HG03565 (cell line): ENCODE data around the gene RPP14.
"Not testable (repeated sequence)": the region's sequence is repeated elsewhere in the genome, so short reads cannot be mapped to it uniquely, and the experiment has no call there.

Experiments
- ATAC-seq: cut with Tn5 transposase; IDR thresholded peaks from one replicate; pipeline ENCODE4 v1.9.1; 2021; ENCODE audit warnings: mild to moderate bottlenecking, moderate library complexity; ENCODE audit not compliant: unreplicated experiment

Gene RPP14

DNA sequence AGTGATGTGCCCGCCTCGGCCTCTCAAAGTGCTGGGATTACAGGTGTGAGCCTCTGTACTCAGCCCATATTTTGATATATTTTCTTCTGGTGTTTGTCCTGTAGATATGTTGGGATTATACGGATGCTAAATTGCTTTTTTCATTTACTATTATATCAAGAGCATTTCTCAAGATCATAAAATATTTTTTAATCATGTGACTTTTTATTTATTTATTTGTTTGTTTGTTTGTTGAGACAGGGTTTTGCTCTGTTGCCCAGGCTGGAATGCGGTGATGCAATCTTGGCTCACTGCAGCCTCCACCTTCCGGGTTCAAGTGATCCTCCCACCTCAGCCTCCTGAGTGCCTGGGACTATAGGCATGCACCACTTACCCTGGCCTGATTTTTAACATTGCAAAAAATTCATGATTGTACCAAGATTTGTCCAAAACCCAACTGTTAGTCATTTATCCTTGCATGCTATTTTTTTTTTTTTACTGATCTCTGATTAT, 23.9 kb downstream of the RPP14 start:
- ATAC-seq: no peak

DNA sequence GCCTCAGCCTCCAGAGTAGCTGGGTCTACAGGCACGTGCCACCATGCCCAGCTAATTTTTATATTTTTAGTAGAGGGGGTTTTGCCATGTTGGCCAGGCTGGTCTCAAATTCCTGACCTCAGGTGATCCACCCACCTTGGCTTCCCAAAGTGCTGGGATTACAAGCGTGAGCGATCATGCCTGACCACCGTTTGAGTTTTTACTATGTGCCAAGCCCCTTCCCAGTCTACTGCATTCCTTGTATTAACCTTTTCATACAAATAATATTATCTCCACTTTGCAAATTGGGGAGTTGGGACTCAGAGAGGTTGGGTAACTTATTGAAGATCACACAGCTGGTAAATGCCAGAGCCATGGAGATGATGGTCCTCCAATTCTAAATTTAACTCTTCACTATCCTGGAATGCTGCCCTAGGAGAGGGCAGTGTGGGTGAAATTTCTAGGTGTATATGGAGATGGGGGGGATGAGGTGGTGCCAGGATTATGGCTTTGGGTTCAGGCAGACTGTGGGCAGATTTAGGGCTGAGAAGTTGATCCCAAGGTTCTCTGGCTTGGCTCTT, 25.6 kb downstream of the RPP14 start:
- ATAC-seq: no peak

DNA sequence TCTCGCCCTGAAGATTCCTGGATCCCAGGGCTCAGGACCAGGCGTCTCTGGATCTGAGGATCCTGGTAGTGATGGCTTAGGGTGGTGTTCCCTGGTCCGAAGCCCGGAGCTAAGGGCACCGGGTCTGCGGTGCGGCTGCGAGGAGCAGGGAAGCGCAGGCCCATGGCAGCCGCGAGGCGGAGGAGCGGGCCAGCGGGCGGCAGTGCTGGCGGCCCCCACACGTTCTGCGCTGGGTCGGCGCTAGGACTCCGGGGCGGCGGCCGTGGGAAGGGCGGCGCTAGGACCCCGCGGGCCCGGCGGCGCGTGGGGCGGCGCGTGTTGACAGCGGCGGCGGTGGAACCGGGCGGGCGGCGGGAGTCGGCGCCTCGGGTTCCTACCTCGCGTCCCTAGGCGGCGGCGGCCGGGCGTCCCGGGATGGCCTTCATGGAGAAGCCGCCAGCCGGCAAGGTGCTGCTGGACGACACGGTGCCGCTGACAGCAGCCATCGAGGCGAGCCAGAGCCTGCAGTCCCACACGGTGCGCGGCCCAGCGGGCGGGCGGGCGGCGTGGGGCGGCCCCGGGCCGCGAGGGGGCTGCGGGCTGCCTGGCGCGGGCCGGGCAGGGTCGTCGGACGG, 26.6 kb downstream of the RPP14 start, which contains the start of gene PXK:
TSS of gene PXK (plus strand) at position 318 of the 614 bp plus-strand sequence. CDS start at position 415, 97 bp downstream.
- ATAC-seq: peak; percentile 81

DNA sequence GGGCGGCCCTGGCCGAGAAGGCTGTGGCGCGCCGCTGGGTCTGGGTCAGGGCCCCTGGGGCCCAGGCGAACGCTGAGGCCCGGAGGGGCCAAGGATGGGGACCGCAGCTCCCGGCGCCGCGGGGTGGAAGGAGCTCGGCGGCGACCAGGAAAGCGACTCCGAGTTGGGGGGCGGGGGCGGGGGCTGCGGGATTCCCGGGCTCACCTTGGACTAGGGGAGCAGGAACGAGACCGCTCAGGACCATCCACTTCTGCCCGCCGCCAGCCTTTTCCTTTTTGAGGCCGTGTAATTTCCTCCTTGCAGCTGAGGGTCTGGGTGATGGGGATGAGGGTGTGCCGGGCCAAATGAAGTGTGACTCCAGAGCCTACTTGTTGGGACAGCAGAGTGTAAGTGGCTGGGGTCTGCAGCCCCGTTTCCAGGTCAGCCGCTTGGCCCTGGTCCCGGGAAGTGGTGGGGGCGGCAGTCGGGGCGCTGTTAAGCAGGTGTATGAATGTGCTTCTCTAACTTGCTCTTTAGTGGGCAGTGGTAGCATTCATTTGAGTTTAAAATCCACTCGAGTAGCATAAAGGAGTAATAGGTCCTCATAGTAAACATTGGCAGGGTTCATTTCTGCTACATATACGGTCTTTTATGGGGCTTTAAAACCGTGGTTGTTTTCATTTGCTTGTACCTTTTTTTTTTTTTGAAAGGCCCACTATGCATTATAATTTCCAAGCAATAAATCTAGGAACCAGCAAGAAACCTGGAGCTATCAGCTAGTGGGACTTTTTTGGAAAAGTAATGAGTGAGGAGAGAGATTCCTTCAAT, 27.4 kb downstream of the RPP14 start:
- ATAC-seq: peak; percentile 43

DNA sequence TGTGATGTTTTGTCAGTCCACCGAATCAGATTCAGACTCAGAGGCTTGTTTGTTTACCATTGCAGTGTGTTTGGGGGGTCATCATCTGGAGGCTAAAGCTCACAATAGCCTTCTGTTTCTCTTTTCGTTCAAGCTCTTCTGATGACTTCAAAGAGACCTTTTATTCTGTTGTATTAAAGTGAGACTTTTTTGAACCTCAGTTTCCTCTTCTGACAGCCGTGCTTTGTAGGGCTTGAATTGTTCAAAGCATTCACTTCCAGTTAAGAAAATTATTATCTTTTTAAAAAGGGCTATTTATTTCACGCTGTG, 27.9 kb downstream of the RPP14 start:
- no peak for ATAC-seq

DNA sequence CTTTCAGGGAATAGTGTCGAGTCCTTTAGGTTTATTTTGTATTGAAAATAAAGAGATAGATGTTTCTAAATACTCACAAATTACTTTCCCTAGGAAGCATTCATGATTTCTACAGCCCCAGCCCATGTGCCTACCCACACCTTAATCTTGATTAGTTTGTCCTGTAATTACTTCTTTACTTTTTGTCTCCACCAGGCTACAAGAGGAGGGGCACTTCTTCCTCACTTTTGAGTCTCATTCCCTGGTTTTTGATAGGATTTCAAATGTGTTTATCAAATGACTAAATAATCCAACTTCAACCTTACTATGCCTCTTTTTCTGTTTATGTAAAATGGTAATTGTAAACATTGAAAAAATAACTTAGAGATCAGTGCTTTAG, 28.4 kb downstream of the RPP14 start:
- no peak for ATAC-seq

DNA sequence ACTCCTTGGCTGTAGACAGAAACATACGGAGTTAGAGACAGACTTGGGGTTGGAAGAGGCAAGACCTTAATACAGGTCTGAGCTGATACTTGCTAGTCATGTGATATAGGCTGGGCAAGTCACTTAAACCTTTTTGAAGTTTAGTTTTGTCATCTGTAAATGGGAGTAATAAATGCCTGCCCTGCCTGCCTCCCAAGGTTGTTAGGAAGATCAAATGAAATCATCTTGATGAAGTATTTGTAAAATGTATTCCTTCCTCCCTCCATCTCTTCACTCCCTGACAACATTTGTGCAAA, 29.6 kb downstream of the RPP14 start:
- no peak for ATAC-seq

DNA sequence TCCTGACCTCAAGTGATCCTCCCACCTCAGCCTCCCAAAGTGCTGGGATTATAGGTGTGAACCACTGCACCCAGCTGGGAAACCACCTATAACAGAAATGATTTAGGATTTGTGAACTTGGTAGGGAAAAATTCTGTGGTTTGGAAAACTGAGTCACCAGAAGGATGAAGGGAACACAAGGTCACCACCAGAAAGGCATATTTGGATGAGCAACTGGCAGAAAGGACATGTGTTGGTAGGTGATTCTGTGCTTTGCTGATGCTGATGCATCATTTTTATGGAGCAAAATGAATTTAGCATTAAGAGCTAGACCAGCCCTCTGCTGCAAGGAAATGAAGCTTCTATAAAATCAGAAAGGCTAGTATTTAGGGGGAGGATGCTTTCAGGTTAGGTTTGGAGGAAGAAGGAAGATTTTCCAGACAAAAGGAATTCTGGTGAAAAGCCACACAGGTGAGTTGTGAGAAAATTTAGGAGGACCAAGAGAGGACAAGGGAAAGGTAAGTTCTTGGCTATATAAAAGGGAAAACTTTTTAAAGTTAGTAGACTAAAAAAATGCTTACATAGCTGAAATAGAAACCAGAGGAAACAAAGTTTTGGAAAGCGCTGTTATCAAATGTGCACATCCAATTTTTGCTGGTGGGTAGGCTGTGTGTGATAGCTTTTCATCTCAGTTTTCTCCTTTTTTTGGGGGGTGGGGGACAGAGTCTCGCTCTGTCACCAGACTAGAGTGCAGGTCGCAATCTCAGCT, 30.3 kb downstream of the RPP14 start:
- ATAC-seq: no peak

DNA sequence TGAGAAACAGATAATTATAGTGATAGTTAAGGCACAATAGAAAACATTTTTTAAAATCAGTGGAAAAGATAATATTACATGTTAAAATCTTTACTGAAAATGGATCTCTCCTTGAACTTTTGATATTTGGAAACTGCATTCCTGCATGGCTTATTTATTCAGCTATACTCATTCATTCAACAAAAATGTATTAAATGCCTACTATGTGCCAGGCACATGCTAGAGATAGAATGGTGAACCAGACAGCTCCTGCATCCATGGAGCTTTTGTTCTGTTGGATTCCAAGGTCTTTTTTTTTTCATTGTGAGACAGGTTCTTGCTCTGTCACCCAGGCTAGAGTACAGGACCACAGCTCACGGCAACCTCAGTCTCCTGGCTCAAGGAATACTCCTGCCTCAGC, 31.1 kb downstream of the RPP14 start:
- ATAC-seq: no peak

DNA sequence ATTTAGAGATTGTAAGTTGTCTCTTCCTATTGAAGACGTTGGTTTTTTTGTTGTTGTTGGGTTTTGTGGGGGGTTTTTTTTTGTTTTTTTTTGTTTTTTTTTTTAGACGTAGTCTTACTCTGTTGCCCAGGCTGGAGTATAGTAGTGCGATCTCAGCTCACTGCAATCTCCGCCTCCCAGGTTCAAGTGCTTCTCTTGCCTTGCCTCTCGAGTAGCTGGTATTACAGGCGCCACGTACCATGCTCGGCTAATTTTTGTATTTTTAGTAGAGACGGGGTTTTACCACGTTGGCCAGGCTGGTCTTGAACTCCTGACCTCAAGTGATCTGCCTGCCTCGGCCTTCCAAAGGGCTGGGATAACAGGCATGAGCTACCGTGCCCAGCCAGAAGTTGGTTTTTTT, 33.1 kb downstream of the RPP14 start:
- ATAC-seq: not testable (repeated sequence)

DNA sequence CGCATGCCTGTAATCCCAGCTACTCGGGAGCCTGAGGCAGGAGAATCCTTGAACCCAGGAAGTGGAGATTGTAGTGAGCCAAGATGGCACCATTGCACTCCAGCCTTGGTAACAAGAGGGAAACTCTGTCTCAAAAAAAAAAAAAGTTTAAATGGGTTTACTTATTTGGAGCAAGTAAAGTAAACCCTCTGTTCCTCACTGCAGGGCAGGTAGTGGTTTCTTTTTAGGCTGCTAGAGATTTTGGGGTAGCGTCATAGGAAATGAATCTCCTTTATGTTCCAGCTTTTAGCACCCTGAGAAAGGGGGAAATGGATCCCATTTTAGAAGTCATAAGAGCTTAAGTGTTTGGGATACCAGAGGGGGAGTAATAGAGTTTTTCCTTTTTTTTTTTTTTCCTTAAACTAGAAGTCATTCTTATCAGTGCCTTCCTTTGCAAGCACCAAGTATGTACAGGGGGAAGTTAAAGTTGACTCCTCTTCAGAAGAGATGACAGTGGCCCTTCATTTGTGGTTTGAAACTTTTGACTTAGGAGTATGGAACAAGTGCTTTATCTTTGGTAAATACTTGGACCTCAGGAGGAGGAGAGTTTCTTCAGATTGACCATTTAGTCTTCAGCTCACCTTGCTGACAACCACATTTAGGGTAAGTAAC, 34.7 kb downstream of the RPP14 start:
- ATAC-seq: no peak

DNA sequence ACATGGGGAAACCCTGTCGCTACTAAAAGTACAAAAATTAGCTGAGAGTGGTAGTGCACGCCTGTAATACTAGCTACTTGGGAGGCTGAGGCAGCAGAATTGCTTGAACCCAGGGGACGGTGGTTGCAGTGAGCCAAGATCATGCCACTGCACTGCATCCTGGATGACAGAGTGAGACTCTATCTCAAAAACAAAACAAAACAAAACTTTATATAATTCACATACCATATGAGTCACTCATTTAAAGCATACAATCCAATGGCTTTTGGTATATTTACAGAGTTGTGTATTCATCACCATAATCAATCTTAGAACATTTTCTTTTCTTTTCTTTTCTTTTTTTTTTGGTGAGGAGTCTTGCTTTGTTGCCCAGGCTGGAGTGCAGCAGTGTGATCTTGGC, 35.3 kb downstream of the RPP14 start:
- ATAC-seq: no peak

DNA sequence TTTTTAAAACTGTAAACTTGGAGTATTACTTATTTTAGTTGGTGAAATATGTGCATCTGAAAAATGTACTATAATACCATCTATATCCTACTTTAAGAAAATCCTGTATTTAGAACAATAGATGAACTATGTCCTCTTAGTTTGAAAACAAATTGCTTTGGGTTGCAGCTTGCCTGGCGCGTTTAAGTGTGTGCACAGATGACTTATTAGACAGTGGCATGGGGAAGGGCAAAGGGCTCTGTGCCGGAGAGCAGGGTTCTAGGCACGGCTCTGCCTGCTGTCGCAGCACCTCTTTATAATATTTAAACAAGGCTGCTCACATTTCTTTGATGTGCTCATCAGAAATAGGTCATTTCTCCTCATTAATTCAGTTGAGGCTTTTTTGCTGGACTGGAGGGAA, 36.6 kb downstream of the RPP14 start:
- ATAC-seq: no peak

DNA sequence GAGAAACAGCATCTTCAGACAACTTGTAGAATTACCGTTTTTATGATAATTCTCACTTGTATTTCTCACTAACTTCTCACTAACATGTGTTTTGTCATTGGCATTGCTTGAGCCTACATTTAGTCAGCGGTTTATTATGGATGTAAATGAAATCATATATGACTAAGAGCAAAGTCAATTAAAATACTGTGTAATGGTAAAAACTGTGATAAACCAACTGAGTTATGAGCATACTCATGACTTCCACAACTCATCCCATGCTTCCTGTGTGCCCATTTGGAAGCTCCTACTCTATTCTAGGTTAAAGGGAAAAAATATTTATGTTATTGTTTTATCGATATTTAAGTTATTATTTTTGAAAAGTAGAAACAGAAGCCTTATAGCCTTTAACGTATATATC, 39.4 kb downstream of the RPP14 start:
- ATAC-seq: no peak

DNA sequence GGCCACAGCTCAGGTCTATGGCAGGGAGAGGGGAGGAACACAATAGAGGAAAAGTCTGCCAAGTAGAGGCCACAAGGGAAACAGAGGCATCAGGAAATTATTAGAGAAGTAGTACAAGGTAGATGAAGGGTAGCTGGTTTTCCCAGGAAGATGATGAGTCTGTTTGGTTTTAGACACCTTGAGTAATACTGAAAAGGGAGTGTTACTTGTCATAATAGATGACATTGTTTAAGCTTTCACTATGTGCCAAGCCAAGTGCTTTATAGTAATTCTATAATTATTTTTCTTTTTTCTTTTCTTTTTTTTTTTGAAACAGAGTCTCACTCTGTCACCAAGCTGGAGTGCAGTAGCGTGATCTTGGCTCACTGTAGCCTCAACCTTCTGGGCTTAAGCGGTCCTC, 40.3 kb downstream of the RPP14 start:
- ATAC-seq: no peak

DNA sequence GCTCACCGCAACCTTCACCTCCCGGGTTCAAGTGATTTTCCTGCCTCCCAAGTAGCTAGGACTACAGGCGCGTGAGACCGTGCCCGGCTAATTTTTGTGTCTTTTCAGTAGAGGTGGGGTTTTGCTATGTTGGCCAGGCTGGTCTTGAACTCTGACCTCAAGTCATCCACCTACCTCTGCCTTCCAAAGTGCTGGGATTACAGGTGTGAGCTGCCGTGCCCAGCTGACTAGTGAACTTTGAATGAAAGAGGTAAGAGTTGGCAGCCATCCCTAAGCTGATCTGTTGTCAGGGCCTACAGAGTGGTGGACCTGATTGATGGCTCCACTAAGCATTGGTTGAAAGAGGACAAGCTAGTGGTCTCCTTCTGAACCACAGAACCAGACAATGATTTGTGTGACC, 41.9 kb downstream of the RPP14 start:
- no peak for ATAC-seq

DNA sequence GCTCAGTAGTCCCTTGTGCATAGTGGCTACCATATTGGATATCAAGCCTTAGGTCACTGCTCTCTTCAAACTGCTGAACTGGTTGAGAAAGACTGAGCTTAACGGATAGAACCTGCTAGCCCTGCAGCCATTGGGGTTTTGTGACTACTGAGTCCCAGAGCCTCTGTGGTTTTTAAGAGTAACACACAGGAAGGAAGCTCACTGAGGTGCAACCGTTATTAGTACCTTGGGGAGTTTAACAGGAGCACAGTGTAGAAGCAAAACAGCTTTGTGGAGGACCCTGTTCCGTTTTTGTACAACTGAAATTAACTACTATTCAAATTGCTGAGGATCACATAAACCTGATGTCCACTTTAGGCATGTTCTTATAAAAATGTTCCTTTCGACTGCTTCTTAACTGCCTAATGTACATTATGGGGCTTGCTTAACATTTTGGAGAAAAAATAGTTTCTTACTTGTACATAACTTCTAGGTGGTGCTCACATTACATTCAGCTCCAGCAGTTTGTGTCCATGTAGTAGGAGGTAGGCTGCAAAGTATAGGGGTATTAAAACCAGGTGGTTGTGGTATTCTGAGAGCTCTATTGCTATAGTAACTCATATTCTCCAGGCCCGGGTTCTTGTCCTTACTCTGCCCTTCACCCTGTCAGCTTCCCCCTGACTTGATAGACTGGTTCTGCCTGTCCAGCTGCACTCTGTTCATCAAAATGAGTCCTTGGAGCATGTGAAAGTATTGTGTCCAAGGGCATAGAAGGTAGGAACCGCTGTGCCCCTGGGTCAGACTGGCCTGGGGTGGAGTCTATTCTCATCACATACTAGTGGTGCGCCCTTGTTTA, 44.0 kb downstream of the RPP14 start:
- peak; percentile 89 for ATAC-seq

DNA sequence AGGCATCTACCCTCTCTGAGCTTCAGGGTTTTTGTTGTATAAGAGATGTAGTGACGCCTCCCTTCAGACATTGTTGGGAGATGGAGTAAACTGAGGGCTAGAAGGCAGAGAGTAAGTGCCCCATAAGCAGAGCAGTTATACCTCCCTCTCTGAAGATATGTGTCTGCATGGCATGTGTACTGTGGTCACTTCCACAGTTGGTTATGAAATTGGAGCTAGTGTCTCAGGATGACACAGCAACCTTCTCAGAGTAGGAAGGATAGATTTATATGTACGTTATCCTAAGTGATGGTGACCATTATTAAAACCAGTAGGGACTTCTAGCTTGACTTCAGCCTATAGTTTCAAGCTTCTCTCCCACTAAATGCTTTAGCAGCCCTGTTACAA, 44.6 kb downstream of the RPP14 start:
- ATAC-seq: no peak

DNA sequence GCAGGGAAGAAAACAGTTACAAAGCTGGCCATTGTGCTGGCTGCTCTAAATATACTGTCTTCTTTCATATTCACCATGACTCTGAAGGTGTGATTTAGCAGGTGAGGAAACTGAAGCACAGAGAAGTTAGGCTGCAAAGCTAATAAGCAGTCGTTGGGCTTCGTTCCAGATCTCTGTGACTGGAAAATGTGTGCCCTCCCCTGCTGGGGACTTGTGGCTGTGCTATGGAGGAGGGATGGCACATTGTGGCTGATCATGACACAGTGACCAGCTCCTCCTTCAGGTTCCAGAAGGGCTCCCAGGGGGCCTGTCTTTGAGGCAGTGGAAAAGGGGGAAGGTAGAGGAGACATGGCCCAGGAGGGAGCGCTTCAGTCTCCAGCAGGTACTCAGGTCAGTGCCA, 45.9 kb downstream of the RPP14 start:
- ATAC-seq: no peak

DNA sequence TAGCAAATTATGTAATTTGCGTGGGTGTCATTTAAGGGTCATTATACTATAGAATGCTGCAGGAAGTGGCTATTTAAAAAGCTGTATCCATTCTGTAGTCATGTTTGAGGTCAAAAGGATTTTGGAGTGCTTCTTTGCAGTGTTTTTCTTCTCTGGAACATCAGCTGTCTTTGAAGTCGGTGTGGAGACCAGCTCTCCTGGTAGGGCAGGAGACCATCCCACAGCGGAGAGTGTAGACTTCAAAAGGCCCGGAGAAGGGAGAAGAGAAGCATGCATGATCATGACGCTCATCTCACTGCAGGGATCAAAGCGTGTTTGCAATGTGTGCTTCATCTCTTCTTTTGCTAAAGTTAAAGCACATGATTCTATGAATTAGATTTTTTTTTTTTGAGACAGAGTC, 46.6 kb downstream of the RPP14 start:
- no peak for ATAC-seq
